Measurements from ENCODE around the gene RPRD2.

RPRD2 gene

GRCh38 chr1:150514913-150515327 lies 151.0 kb downstream of the RPRD2 start:
- no peak for DNase-seq (ENCODE audit: low spot score)

- DNase-seq (ENCODE audit: low spot score), result peak; percentile 96
Observed at GRCh38 chr1:150515328-150516049, 151.5 kb downstream of the RPRD2 start, which contains the start of gene FALEC. Gene FALEC, plus strand, starts transcription at chr1:150515752.

GRCh38 chr1:150516050-150516591 lies 152.2 kb downstream of the RPRD2 start:
- DNase-seq (ENCODE audit: low spot score), result no peak

GRCh38 chr1:150516616-150517015 lies 152.7 kb downstream of the RPRD2 start:
- DNase-seq (ENCODE audit: low spot score), result no peak

GRCh38 chr1:150521196-150521968 lies 157.4 kb downstream of the RPRD2 start:
- DNase-seq (ENCODE audit: low spot score), result no peak

- no peak for DNase-seq (ENCODE audit: low spot score)
Observed at GRCh38 chr1:150525348-150525747, 161.4 kb downstream of the RPRD2 start.

Measured in hematopoietic multipotent progenitor cell treated with erythropoietin and hydrocortisone succinate and interleukin-3 and kit ligand, for 15 days (in vitro differentiated cells).